Kidney (tissue), 14 donors: ENCODE measurements around the gene PHACTR3. TPM values are rescaled to one million over a fixed set of nuclear protein-coding genes. Genes with fewer than 3 reads are reported as not detected.

Source experiments
- DNase-seq, 5 donors: peaks; one replicate each; pipeline ENCODE4 v3.0.0-alpha.2; 2013 to 2020
- FAIRE-seq: peaks from 2 replicates; lab custom pipeline; 2012; peaks lifted over from hg19 to GRCh38; lab: Jason Lieb, UNC
- H3K27ac ChIP-seq, 2 donors: one replicate each; pipeline ENCODE4 v1.7.0; 2013; ENCODE audit warnings: low read depth in 2 of 2, low read length in 2 of 2, inconsistent platforms in 1 of 2
- H3K27me3 ChIP-seq: one replicate; pipeline ENCODE4 v1.7.1; 2013; ENCODE audit warnings: low read length, inconsistent platforms; ENCODE audit not compliant: control insufficient read depth, insufficient read depth
- H3K36me3 ChIP-seq, 3 donors: one replicate each; pipeline versions ENCODE4 v1.7.0 to v1.7.1; 2013; ENCODE audit warnings: low read length in 3 of 3, control low read depth in 1 of 3, inconsistent platforms in 1 of 3; ENCODE audit not compliant: insufficient read depth in 3 of 3, control insufficient read depth in 2 of 3
- H3K4me1 ChIP-seq, 3 donors: one replicate each; pipeline versions ENCODE4 v1.7.0 to v1.7.1; 2013; ENCODE audit warnings: low read length in 3 of 3, inconsistent platforms in 1 of 3, low read depth in 1 of 3; ENCODE audit not compliant: control insufficient read depth in 2 of 3, insufficient read depth in 2 of 3
- H3K4me3 ChIP-seq, 3 donors: one replicate each; pipeline versions ENCODE4 v1.7.0 to v1.8.1; 2013; ENCODE audit warnings: low read length in 3 of 3, control low read depth in 1 of 3, inconsistent platforms in 1 of 3
- H3K9ac ChIP-seq, 3 donors: one replicate each; pipeline versions ENCODE4 v1.7.0 to v1.7.1; 2013; ENCODE audit warnings: low read length in 3 of 3, control low read depth in 1 of 3, inconsistent platforms in 1 of 3
- H3K9me3 ChIP-seq, 3 donors: one replicate each; pipeline versions ENCODE4 v1.7.0 to v1.7.1; 2013; ENCODE audit warnings: low read length in 3 of 3, control low read depth in 1 of 3, inconsistent platforms in 1 of 3; ENCODE audit not compliant: control insufficient read depth in 2 of 3, insufficient read depth in 1 of 3
- CTCF ChIP-seq: IDR thresholded peaks from 3 replicates; pipeline ENCODE4 v1.5.1; 2012; ENCODE audit warnings: mild to moderate bottlenecking, moderate library complexity, borderline replicate concordance; ENCODE audit not compliant: insufficient read depth; ENCODE audit errors: extremely low read depth
- intact Hi-C: fragments of 100-400 bp; cut with DNase I; formaldehyde crosslinking; loops from one replicate; pipeline ENCODE4 v1.11.1; 2022
- polyA plus RNA-seq: library from polyadenylated mRNA; stranded (reverse); fragments of 350-450 nt; fragmentation: Illumina TruSeq; extraction: RNeasy Lipid Tissue Mini Kit (QIAGEN cat#74804); gene quantifications from one replicate; pipeline ENCODE4 v1.2.3, GENCODE V29; 2014; ENCODE audit warnings: low read depth, low replicate concordance; ENCODE audit not compliant: insufficient read depth
- total RNA-seq: library from RNA; stranded (reverse); fragmentation: NEBNext Ultra II Directional; extraction: Animal tissue kit (Norgen Biotek cat#: 25700); gene quantifications from one replicate; pipeline ENCODE4 v1.2.1, GENCODE V29; 2021
- donor health status: control.
- donor health status: control.
- donor health status: control.
- donor health status: control.
- donor health status: control.
- donor health status: DM: yes; HTN: yes; CAD: no.
- donor health status: Normal renal cell carcinoma (clear cell type).

The PHACTR3 gene
- total and polyA plus RNA-seq, 2 donors from 2014 or later: 1.7 to 12.3 TPM

GRCh38 chr20:59696476-59696875 lies 92.1 kb downstream of the PHACTR3 start:
- H3K9me3 ChIP-seq: no peaks in the 10 kb centered on the region
- H3K4me1 ChIP-seq: no peaks in the 10 kb centered on the region
- DNase-seq (no peak), FAIRE-seq (no peak)
- no peak for TF ChIP-seq CTCF
- no peaks in the 10 kb centered on the region for H3K36me3 ChIP-seq
- H3K27ac ChIP-seq: no peak overlapping the region
- H3K4me3 ChIP-seq: no peak overlapping the region
- no peak overlapping the region for H3K9ac ChIP-seq
- H3K27me3 ChIP-seq: no peaks in the 10 kb centered on the region
- intact Hi-C loops: no loop called here

- H3K36me3 ChIP-seq: no peaks in the 10 kb centered on the region
- H3K27me3 ChIP-seq: no peaks in the 10 kb centered on the region
- TF ChIP-seq CTCF: no peak
- no peak for FAIRE-seq
- no peak overlapping the region for H3K27ac ChIP-seq
- H3K4me3 ChIP-seq: no peak overlapping the region
- no peak overlapping the region for H3K9ac ChIP-seq
- intact Hi-C loops: no loop called here
- DNase-seq: no peak
- H3K9me3 ChIP-seq: no peaks in the 10 kb centered on the region
- no peaks in the 10 kb centered on the region for H3K4me1 ChIP-seq
These were observed 92.7 kb downstream of the PHACTR3 start for GRCh38 chr20:59697068-59697467.

GRCh38 chr20:59698598-59698997 lies 94.3 kb downstream of the PHACTR3 start:
- FAIRE-seq (no peak), DNase-seq (no peak)
- TF ChIP-seq CTCF: no peak
- H3K4me1 ChIP-seq: no peaks in the 10 kb centered on the region
- intact Hi-C loops: no loop called here
- no peak overlapping the region for H3K9ac ChIP-seq
- H3K4me3 ChIP-seq: no peak overlapping the region
- no peaks in the 10 kb centered on the region for H3K9me3 ChIP-seq
- H3K36me3 ChIP-seq: no peaks in the 10 kb centered on the region
- no peak overlapping the region for H3K27ac ChIP-seq
- no peaks in the 10 kb centered on the region for H3K27me3 ChIP-seq

DNA sequence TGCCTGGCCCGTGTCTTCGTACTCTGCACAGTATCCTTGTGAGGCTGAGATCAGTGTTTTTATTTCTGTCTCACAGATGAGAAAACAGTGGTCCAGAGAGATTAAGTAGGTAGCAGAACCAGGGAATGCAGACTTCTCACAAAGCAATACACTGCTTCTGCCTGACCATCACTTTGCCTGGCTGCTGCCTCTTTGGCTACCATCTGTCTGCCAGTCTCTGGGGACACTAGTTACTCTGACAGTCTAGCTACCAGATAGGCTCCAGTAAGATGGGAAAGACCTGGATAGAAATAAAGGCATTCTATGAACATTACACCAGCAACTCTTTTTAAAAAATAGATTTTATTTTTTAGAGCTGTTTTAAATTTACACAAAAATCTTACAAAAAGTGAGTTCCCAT lies 96.9 kb downstream of the PHACTR3 start:
- H3K9ac ChIP-seq: no peak overlapping the region
- H3K4me1 ChIP-seq: no peaks in the 10 kb centered on the region
- no peak for DNase-seq
- no peaks in the 10 kb centered on the region for H3K27me3 ChIP-seq
- H3K4me3 ChIP-seq: no peak overlapping the region
- no peak overlapping the region for H3K27ac ChIP-seq
- H3K36me3 ChIP-seq: no peaks in the 10 kb centered on the region
- TF ChIP-seq CTCF: no peak
- intact Hi-C loops: no loop called here
- no peak for FAIRE-seq
- H3K9me3 ChIP-seq: no peaks in the 10 kb centered on the region
